Measurements from ENCODE around the gene LIN52. TPM values are rescaled to one million over a fixed set of nuclear protein-coding genes. Genes with fewer than 3 reads are reported as not detected.

The LIN52 gene
- polyA plus RNA-seq, 2 of the 4 experiments (the other 2 are of a cell fraction), result 9.3 to 10.8 TPM

- DNase-seq (ENCODE audit: low read depth in 1 of 2, low spot score in 1 of 2) (no peak), FAIRE-seq (no peak), ATAC-seq (no peak)
- WGBS (ENCODE audit: missing lambda C conversion rate), result 91% methylated on average over 3 of the region's 3 CpGs
- Histone ChIP-seq H3K9me3 (no peaks in the 10 kb centered on the region), H3K4me2 (no peak overlapping the region), H3K4me3 (no peak overlapping the region), H3K4me1 (no peaks in the 10 kb centered on the region), H3K27ac (no peak overlapping the region)
- no peak for TF ChIP-seq EHMT2 (IDR thresholded peaks at IDR 0.05; ENCODE audit: low read depth)
- TF ChIP-seq ZSCAN20 (CRISPR knock-in tag; IDR thresholded peaks at IDR 0.05), result no peak
- TF ChIP-seq USF2 (IDR thresholded peaks at IDR 0.05), result no peak
- no peak for TF ChIP-seq POLR2AphosphoS2 (conservative IDR thresholded peaks at IDR 0.05; ENCODE audit: low read length)
- no peak for TF ChIP-seq CEBPB (IDR thresholded peaks at IDR 0.05)
- TF ChIP-seq ZFP36 (IDR thresholded peaks at IDR 0.05; ENCODE audit: borderline replicate concordance, partially characterized antibody), result no peak
- TF ChIP-seq RCOR1 (IDR thresholded peaks at IDR 0.05; ENCODE audit: low read depth, low read length), result no peak
- ChIA-PET POLR2A (no interaction called here), CTCF (interaction anchor here (0.7 to 1.9 kb wide), 5 partner anchors 11 to 861 kb away, joined by 3 to 6 read pairs (median 3); no protein-coding TSS in a partner anchor)
Observed at GRCh38 chr14:74190927-74191575, 106.3 kb downstream of the LIN52 start.

DNA sequence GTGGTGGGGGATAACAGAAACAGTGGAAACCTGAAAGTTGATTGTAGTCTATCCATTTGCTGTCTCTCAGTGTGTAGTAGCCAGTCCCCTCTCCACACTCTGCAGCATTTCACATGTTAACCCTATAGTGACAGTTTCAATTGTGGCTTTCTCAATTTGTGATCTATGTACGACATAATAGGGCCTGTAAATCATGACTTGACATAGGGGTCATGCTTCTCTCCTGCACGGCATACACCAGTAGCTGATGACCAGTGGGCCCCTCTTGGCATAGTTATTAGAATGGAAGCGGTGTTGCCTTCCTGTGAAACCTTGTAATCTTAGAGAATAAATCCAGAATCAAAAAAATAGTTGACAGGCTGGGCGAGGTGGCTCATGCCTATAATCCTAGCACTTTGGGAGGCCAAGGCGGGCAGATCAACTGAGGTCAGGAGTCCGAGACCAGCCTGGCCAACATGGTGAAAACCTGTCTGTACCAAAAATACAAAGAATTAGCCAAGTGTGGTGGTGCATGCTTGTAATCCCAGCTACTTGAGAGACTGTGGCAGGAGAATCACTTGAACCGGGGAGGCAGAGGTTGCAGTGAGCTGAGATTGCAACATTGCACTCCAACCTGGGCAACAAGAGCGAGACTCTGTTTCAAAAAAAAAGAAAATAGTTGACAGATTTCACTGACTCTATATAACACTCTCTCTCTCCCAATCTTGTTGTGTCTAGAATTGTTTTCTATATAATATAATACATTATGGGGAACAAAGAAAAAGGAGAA, 109.9 kb downstream of the LIN52 start:
- no peaks in the 10 kb centered on the region for H3K4me1 ChIP-seq
- ChIA-PET CTCF (interaction anchor here (0.7 to 1.1 kb wide), 3 partner anchors 9 to 57 kb away, joined by 3 to 4 read pairs (median 4); no protein-coding TSS in a partner anchor), POLR2A (no interaction called here)
- TF ChIP-seq EHMT2 (IDR thresholded peaks at IDR 0.05; ENCODE audit: low read depth) (no peak), CBX2 (IDR thresholded peaks at IDR 0.05; ENCODE audit: borderline replicate concordance, low read depth) (no peak), FOXS1 (CRISPR knock-in tag; IDR thresholded peaks at IDR 0.05) (no peak), NR3C1 (IDR thresholded peaks at IDR 0.05) (no peak), CEBPB (IDR thresholded peaks at IDR 0.05) (no peak), SMC3 (IDR thresholded peaks at IDR 0.05) (no peak), RNF2 (IDR thresholded peaks at IDR 0.05; ENCODE audit: borderline replicate concordance, low read depth) (no peak), EHF (CRISPR knock-in tag; IDR thresholded peaks at IDR 0.05) (no peak), GATA3 (IDR thresholded peaks at IDR 0.05; ENCODE audit: borderline replicate concordance) (no peak), PHF8 (IDR thresholded peaks at IDR 0.05; ENCODE audit: borderline replicate concordance, low read depth) (no peak), KDM1A (IDR thresholded peaks at IDR 0.05; ENCODE audit: low read depth) (no peak), EP300 (IDR thresholded peaks at IDR 0.05) (no peak), MAZ (IDR thresholded peaks at IDR 0.05; ENCODE audit: borderline replicate concordance, low read depth, low read length) (no peak), TP53 (CRISPR knock-in tag; IDR thresholded peaks at IDR 0.05) (no peak)
- TF ChIP-seq, protein P1, sequence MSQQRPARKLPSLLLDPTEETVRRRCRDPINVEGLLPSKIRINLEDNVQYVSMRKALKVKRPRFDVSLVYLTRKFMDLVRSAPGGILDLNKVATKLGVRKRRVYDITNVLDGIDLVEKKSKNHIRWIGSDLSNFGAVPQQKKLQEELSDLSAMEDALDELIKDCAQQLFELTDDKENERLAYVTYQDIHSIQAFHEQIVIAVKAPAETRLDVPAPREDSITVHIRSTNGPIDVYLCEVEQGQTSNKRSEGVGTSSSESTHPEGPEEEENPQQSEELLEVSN (IDR thresholded peaks at IDR 0.05; ENCODE audit: borderline replicate concordance, low read depth), result no peak
- TF ChIP-seq, protein P2, sequence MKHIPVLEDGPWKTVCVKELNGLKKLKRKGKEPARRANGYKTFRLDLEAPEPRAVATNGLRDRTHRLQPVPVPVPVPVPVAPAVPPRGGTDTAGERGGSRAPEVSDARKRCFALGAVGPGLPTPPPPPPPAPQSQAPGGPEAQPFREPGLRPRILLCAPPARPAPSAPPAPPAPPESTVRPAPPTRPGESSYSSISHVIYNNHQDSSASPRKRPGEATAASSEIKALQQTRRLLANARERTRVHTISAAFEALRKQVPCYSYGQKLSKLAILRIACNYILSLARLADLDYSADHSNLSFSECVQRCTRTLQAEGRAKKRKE (CRISPR knock-in tag; IDR thresholded peaks at IDR 0.05; ENCODE audit: low read depth), result no peak
- no peak overlapping the region for H3K27ac ChIP-seq
- no peak for FAIRE-seq
- H3K4me2 ChIP-seq, result no peak overlapping the region
- WGBS (ENCODE audit: missing lambda C conversion rate), result 86% methylated on average over 8 of the region's 8 CpGs
- no peak for DNase-seq (ENCODE audit: low read depth in 1 of 2, low spot score in 1 of 2)
- H3K4me3 ChIP-seq, result no peak overlapping the region
- no peak for ATAC-seq
- no peaks in the 10 kb centered on the region for H3K9me3 ChIP-seq
